SK-N-MC (cell line): ENCODE measurements around the gene GGPS1.
"Not testable (repeated sequence)": the region's sequence is repeated elsewhere in the genome, so short reads cannot be mapped to it uniquely, and the experiment has no call there.

Source experiments
- DNase-seq: peaks from one replicate; pipeline ENCODE4 v3.0.0-alpha.2; 2011; ENCODE audit warnings: low read depth, low spot score
- H3K27ac ChIP-seq: fragments of 200-600 bp; sonication (generic); 2 replicates; pipeline ENCODE4 v1.5.1; 2016; ENCODE audit warnings: mixed run types
- H3K36me3 ChIP-seq: fragments of 200-600 bp; sonication (generic); 2 replicates; pipeline ENCODE4 v1.6.1; 2017; ENCODE audit warnings: antibody characterized with exemption, low read length, mixed read lengths; ENCODE audit not compliant: insufficient read depth
- H3K4me3 ChIP-seq: fragments of 200-600 bp; sonication (generic); 2 replicates; pipeline ENCODE4 v1.5.1; 2016
- H3K9ac ChIP-seq: fragments of 200-600 bp; sonication (generic); 2 replicates; pipeline ENCODE4 v1.8.0; 2017; ENCODE audit warnings: mixed run types, mixed read lengths; ENCODE audit not compliant: insufficient read length
- H3K9me3 ChIP-seq: fragments of 200-600 bp; sonication (generic); 2 replicates; pipeline ENCODE4 v1.6.1; 2017; ENCODE audit warnings: low read depth, mild to moderate bottlenecking, antibody characterized with exemption, low read length, moderate library complexity, mixed read lengths
- EZH2 ChIP-seq: fragments of 200-600 bp; sonication (generic); IDR thresholded peaks from one replicate; pipeline ENCODE4 v1.6.1; 2017; ENCODE audit warnings: antibody characterized with exemption
- FOXP2 ChIP-seq: optimal IDR thresholded peaks from 2 replicates; pipeline ENCODE3; 2011; ENCODE audit warnings: mild to moderate bottlenecking, moderate library complexity; ENCODE audit not compliant: insufficient read depth; ENCODE audit errors: extremely low read length, control extremely low read depth
- POLR2AphosphoS5 ChIP-seq: IDR thresholded peaks from 2 replicates; pipeline ENCODE4 v1.6.1; 2012; ENCODE audit warnings: mild to moderate bottlenecking, low read depth, low read length, borderline replicate concordance

The GGPS1 gene

GRCh38 chr1:235298758-235299157, 29.6 kb upstream of the GGPS1 start:
- Histone ChIP-seq H3K9me3 (peaks cover 4% of the 10 kb centered on the region; the same call in 1 of the 2 replicates), H3K36me3 (peaks cover 3% of the 10 kb centered on the region; the same call in 1 of the 2 replicates), H3K27ac (no peak overlapping the region), H3K4me3 (no peak overlapping the region), H3K9ac (no peak overlapping the region)
- TF ChIP-seq POLR2AphosphoS5 (no peak), EZH2 (no peak), FOXP2 (no peak)
- DNase-seq, result no peak

- no peak for TF ChIP-seq FOXP2
- TF ChIP-seq EZH2, result no peak
- TF ChIP-seq POLR2AphosphoS5, result no peak
- DNase-seq, result no peak
- Histone ChIP-seq H3K4me3 (no peak overlapping the region), H3K9me3 (peaks cover 4% of the 10 kb centered on the region; the same call in 1 of the 2 replicates), H3K27ac (no peak overlapping the region), H3K9ac (no peak overlapping the region), H3K36me3 (peaks cover 3% of the 10 kb centered on the region; the same call in 1 of the 2 replicates)
Observed at GRCh38 chr1:235299169-235299858, 29.1 kb upstream of the GGPS1 start.

GRCh38 chr1:235302143-235302542, 26.2 kb upstream of the GGPS1 start:
- H3K36me3 ChIP-seq, result peaks cover 3% of the 10 kb centered on the region; the same call in 1 of the 2 replicates
- no peak for TF ChIP-seq EZH2
- no peak for TF ChIP-seq FOXP2
- TF ChIP-seq POLR2AphosphoS5, result no peak
- H3K27ac ChIP-seq, result no peak overlapping the region
- DNase-seq, result no peak
- peaks cover 4% of the 10 kb centered on the region; the same call in 1 of the 2 replicates for H3K9me3 ChIP-seq
- no peak overlapping the region for H3K9ac ChIP-seq
- no peak overlapping the region for H3K4me3 ChIP-seq

GRCh38 chr1:235304549-235305451, 23.6 kb upstream of the GGPS1 start:
- H3K27ac ChIP-seq, result peak overlapping the region; percentile 7; the same call in 1 of the 2 replicates
- no peaks in the 10 kb centered on the region for H3K9me3 ChIP-seq
- no peaks in the 10 kb centered on the region for H3K36me3 ChIP-seq
- H3K9ac ChIP-seq, result no peak overlapping the region
- H3K4me3 ChIP-seq, result no peak overlapping the region
- TF ChIP-seq EZH2 (no peak), FOXP2 (no peak), POLR2AphosphoS5 (no peak)
- no peak for DNase-seq

- Histone ChIP-seq H3K9ac (no peak overlapping the region), H3K9me3 (no peaks in the 10 kb centered on the region), H3K36me3 (no peaks in the 10 kb centered on the region; the same call in 1 of the 2 replicates), H3K27ac (peak overlapping the region; percentile 42), H3K4me3 (no peak overlapping the region)
- TF ChIP-seq POLR2AphosphoS5 (no peak), FOXP2 (no peak), EZH2 (no peak)
- no peak for DNase-seq
Observed at GRCh38 chr1:235307158-235308124, 20.9 kb upstream of the GGPS1 start.

DNA sequence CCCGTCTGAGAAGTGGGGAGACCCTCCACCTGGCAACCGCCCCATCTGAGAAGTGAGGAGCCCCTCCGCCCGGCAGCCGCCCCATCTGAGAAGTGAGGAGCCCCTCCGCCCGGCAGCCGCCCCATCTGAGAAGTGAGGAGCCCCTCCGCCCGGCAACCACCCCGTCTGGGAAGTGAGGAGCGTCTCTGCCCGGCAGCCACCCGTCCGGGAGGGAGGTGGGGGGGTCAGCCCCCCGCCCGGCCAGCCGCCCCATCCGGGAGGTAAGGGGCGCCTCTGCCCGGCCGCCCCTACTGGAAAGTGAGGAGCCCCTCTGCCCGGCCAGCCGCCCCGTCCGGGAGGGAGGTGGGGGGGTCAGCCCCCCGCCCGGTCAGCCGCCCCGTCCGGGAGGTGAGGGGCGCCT, 19.2 kb upstream of the GGPS1 start:
- H3K9ac ChIP-seq, H3K27ac ChIP-seq, H3K4me3 ChIP-seq, DNase-seq, H3K9me3 ChIP-seq, H3K36me3 ChIP-seq: not testable (repeated sequence)

DNA sequence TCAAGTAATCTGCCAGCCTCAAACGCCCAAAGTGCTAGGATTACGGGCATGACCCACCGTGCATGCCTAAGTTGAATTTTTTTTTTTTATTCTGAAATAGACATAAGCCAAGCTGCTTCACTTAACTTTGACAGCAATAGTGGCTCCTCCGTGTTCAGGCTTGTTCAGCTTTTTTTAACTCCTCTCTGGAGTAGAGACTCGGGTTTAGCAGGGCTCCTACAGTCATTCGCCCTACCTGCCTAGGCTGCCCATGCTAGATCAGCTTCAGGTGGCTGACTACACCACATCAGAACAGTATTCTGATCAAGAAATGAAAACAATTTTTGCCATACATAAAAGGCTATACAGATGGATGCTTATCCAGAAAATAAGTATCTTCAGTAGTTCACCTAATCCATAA, 15.1 kb upstream of the GGPS1 start:
- Histone ChIP-seq H3K4me3 (no peak overlapping the region), H3K36me3 (no peaks in the 10 kb centered on the region; the same call in 1 of the 2 replicates), H3K9ac (no peak overlapping the region), H3K27ac (0 out of 2 replicates have a peak overlapping the region, but pooled peaks have one; percentile 75), H3K9me3 (no peaks in the 10 kb centered on the region)
- DNase-seq, result no peak
- no peak for TF ChIP-seq FOXP2
- TF ChIP-seq EZH2, result no peak
- no peak for TF ChIP-seq POLR2AphosphoS5

DNA sequence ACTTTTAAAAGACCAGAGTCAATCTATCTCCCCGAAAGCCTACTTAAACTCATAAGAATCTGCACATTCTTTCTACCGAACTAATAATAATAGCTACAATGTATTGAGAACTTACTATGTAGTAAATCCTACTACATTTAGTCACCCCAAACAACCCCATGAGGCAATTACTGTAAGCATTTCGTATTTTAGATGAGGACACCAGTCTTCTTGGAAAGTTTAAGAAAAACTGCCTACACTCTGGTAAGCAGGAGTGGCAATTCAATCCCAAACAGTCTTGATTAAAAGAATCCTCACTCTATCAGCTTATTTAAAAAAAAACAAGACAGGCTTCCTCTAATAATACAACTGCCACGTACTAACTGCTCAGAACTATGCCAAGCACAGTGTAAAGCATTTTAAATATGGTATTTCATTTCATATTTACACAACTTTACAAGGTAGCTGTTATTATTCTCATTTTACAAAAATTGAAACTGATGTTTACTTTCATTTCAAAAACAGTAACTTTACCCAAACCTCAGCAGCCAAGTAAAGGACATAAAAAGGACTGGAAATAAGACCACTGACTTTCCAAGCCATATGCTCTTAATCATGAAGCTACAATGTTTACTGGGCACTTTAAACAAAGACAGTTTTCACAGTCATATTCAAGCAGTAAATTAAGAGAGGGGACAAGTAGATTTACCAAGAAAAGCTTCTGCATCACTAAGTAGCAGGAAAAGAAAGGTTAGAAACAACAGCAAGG, 14.3 kb upstream of the GGPS1 start:
- DNase-seq, result no peak
- no peak for TF ChIP-seq FOXP2
- TF ChIP-seq EZH2, result no peak
- TF ChIP-seq POLR2AphosphoS5, result no peak
- H3K9me3 ChIP-seq, result no peaks in the 10 kb centered on the region
- peak overlapping the region; percentile 50 for H3K9ac ChIP-seq
- peaks cover 7% of the 10 kb centered on the region; the same call in 1 of the 2 replicates for H3K36me3 ChIP-seq
- peak overlapping the region; percentile 75 for H3K27ac ChIP-seq
- peak overlapping the region; percentile 29; the same call in 1 of the 2 replicates for H3K4me3 ChIP-seq
